Heart left ventricle (tissue), 13 donors: Measurements from ENCODE around the gene ARF3.
"Not testable (repeated sequence)": the region's sequence is repeated elsewhere in the genome, so short reads cannot be mapped to it uniquely, and the experiment has no call there.

Experiments used
- CTCF ChIP-seq, 12 donors: fragments of 200-600 bp; sonication (generic) in 4 of 12; IDR thresholded peaks; one replicate each; pipeline versions ENCODE4 v1.5.0 to v1.8.0; 2018 to 2022; ENCODE audit warnings: antibody characterized with exemption in 12 of 12, mild to moderate bottlenecking in 5 of 12
- POLR2A ChIP-seq, 2 donors: fragments of 450-650 bp; IDR thresholded peaks; one replicate each; pipeline ENCODE4 v1.6.1; 2017; ENCODE audit warnings: antibody characterized with exemption in 2 of 2, mild to moderate bottlenecking in 2 of 2, moderate library complexity in 2 of 2
- donor health status: ischemic (EF 13 %, LVEDD 7.1; RV severe dilation, severe dysfunction).
- donor health status: DM: no; HTN: yes; CAD: no.
- donor health status: DM: no; HTN: no; CAD: no.
- donor health status: ischemic (EF 25% LVEDD 6.9; RV normal size, moderate dysfunction).
- donor health status: ischemic (EF 25% LVEDD 5.7; RV mildly dilated, moderate dysfunction).
- donor health status: ischemic (EF 35%, LVEDD 5.7; RV mildly dilated, moderate dysfunction).
- donor health status: nonischemic (EF 11% LVEDD 7.7; RV severe dilation, severe dysfunction).
- donor health status: DM: yes; HTN: yes; CAD: no.
- donor health status: PGD.
- donor health status: ischemic (EF 29% LVEDD 5.4; RV normal size, mild dysfunction).
- donor health status: nonischemic (EF 23%, LVEDD 6.1; RV moderate dilation, normal function).

- not testable (repeated sequence) for TF ChIP-seq POLR2A, CTCF (IDR thresholded peaks at IDR 0.05)
Measured at GRCh38 chr12:48909698-48910097, 47.6 kb downstream of the ARF3 start.
